Coronary artery (tissue), 2 donors: Measurements from ENCODE around the gene AUTS2.

Source experiments
- DNase-seq: peaks from one replicate; pipeline ENCODE4 v3.0.0-alpha.2; 2017; ENCODE audit warnings: low spot score
- H3K27ac ChIP-seq, 2 donors: fragments of 200-600 bp; sonication (generic); one replicate each; pipeline ENCODE4 v1.5.1; 2016 to 2019
- H3K4me3 ChIP-seq: fragments of 200-600 bp; sonication (generic); 2 replicates; pipeline ENCODE4 v1.5.1; 2016; ENCODE audit warnings: mild to moderate bottlenecking, moderate library complexity
- TF ChIP-seq, protein P1 (sequence below): fragments of 200-600 bp; sonication (generic); IDR thresholded peaks from one replicate; pipeline ENCODE4 v1.5.1; 2019; ENCODE audit warnings: antibody characterized with exemption

AUTS2 gene

GRCh38 chr7:69682518-69682917 lies 84.2 kb downstream of the AUTS2 start:
- no peak overlapping the region for H3K4me3 ChIP-seq
- DNase-seq = no peak
- TF ChIP-seq, protein P1, sequence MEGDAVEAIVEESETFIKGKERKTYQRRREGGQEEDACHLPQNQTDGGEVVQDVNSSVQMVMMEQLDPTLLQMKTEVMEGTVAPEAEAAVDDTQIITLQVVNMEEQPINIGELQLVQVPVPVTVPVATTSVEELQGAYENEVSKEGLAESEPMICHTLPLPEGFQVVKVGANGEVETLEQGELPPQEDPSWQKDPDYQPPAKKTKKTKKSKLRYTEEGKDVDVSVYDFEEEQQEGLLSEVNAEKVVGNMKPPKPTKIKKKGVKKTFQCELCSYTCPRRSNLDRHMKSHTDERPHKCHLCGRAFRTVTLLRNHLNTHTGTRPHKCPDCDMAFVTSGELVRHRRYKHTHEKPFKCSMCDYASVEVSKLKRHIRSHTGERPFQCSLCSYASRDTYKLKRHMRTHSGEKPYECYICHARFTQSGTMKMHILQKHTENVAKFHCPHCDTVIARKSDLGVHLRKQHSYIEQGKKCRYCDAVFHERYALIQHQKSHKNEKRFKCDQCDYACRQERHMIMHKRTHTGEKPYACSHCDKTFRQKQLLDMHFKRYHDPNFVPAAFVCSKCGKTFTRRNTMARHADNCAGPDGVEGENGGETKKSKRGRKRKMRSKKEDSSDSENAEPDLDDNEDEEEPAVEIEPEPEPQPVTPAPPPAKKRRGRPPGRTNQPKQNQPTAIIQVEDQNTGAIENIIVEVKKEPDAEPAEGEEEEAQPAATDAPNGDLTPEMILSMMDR = no peak
- H3K27ac ChIP-seq = no peak overlapping the region

DNA sequence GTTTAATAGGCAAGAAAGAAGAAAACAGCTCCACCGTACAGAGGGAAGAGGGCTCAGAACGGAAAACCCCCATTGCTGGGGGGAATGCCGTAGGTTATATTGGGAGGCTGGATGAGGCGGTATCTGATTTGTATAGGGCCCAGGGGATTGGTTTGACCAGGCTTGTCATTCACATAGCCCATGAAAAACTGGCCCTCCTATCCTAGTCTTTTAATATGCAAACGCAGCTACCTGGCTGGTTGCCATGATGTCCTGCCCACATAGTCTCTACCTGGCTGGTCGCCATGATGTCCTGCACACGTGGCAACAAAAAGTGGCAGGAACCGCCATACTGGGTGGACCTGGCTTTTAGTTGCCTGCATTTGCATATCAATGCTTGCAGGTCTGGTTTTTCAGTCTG lies 84.7 kb downstream of the AUTS2 start:
- Histone ChIP-seq H3K4me3 (no peak overlapping the region), H3K27ac (no peak overlapping the region)
- DNase-seq = no peak
- TF ChIP-seq, protein P1 = no peak

- Histone ChIP-seq H3K4me3 (no peak overlapping the region), H3K27ac (no peak overlapping the region)
- TF ChIP-seq, protein P1 = no peak
- DNase-seq = no peak
Observed at GRCh38 chr7:69684369-69685292, 86.4 kb downstream of the AUTS2 start.

- no peak for DNase-seq
- Histone ChIP-seq H3K27ac (no peak overlapping the region), H3K4me3 (no peak overlapping the region)
- TF ChIP-seq, protein P1 = no peak
Observed at GRCh38 chr7:69685293-69685631, 87.0 kb downstream of the AUTS2 start.

DNA sequence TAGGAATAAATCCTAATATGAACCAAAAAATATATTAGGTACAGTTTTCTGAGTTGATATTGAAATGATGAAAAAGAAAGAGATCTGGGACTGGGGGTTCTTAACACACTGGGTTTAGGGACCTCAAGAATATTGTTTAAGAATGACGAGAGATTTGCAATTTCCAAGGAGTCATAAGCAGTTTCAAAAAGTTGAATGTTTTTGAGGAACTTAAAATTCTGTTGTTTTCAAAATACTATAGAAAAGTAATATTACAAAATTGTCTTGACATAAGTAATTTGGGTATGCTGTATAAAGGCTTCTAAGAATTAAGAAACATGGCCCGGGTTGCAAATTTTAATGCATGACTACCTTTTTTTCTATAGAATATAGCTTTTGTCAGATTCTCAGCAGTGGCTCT lies 88.1 kb downstream of the AUTS2 start:
- no peak for DNase-seq
- H3K4me3 ChIP-seq = no peak overlapping the region
- TF ChIP-seq, protein P1 = no peak
- H3K27ac ChIP-seq = no peak overlapping the region

GRCh38 chr7:69687739-69688433 lies 89.6 kb downstream of the AUTS2 start:
- no peak overlapping the region for H3K4me3 ChIP-seq
- TF ChIP-seq, protein P1 = no peak
- no peak overlapping the region for H3K27ac ChIP-seq
- DNase-seq = no peak
